H9 (cell line): ENCODE results near the gene CDH4. TPM values are rescaled to one million over a fixed set of nuclear protein-coding genes. Genes with fewer than 3 reads are reported as not detected.
A peak's percentile ranks its signal among the peaks of the same experiment; 100 is the strongest.

Source experiments
- DNase-seq: peaks from one replicate; pipeline ENCODE4 v3.0.0-alpha.2; 2017
- H2AFZ ChIP-seq: one replicate; pipeline ENCODE4 v1.6.1; 2013; ENCODE audit warnings: mild to moderate bottlenecking, low read length, control low read depth, moderate library complexity
- H2AK5ac ChIP-seq: 2 replicates; pipeline ENCODE4 v1.6.1; 2013; ENCODE audit warnings: low read length, control low read depth, mixed read lengths; ENCODE audit not compliant: insufficient read length
- H2BK120ac ChIP-seq: one replicate; pipeline ENCODE4 v1.6.1; 2013; ENCODE audit warnings: low read depth, mild to moderate bottlenecking, low read length, control low read depth, inconsistent platforms; ENCODE audit not compliant: poor library complexity, severe bottlenecking
- H2BK12ac ChIP-seq: 2 replicates; pipeline ENCODE4 v1.6.1; 2013; ENCODE audit warnings: low read length, control low read depth, mixed read lengths, low read depth; ENCODE audit not compliant: insufficient read length
- H2BK15ac ChIP-seq: 2 replicates; pipeline ENCODE4 v1.6.1; 2013; ENCODE audit warnings: low read depth, low read length, control low read depth
- H2BK20ac ChIP-seq: one replicate; pipeline ENCODE4 v1.6.1; 2013; ENCODE audit warnings: low read depth, mild to moderate bottlenecking, low read length, control low read depth, inconsistent platforms; ENCODE audit not compliant: poor library complexity, severe bottlenecking
- H2BK5ac ChIP-seq: 2 replicates; pipeline ENCODE4 v1.6.1; 2013; ENCODE audit warnings: low read length, control low read depth, mixed read lengths; ENCODE audit not compliant: insufficient read length
- H3K14ac ChIP-seq: 2 replicates; pipeline ENCODE4 v1.6.1; 2013; ENCODE audit warnings: low read length, control low read depth; ENCODE audit not compliant: insufficient read depth
- H3K18ac ChIP-seq: 2 replicates; pipeline ENCODE4 v1.6.1; 2013; ENCODE audit warnings: low read depth, mild to moderate bottlenecking, mixed read lengths, low read length, control low read depth; ENCODE audit not compliant: insufficient read length
- H3K23ac ChIP-seq: 2 replicates; pipeline ENCODE4 v1.6.1; 2013; ENCODE audit warnings: low read length, control low read depth, mixed read lengths, low read depth; ENCODE audit not compliant: insufficient read length
- H3K23me2 ChIP-seq: 2 replicates; pipeline ENCODE4 v1.6.1; 2013; ENCODE audit warnings: low read depth, mild to moderate bottlenecking, mixed read lengths, low read length, control low read depth; ENCODE audit not compliant: insufficient read length, poor library complexity, severe bottlenecking
- H3K27ac ChIP-seq: 2 replicates; pipeline ENCODE4 v1.5.1; 2013; ENCODE audit warnings: low read length, control low read depth, mixed read lengths, low read depth; ENCODE audit not compliant: insufficient read length
- H3K27me3 ChIP-seq: 2 replicates; pipeline ENCODE4 v1.6.1; 2013; ENCODE audit warnings: low read length, control low read depth, inconsistent platforms; ENCODE audit not compliant: insufficient read depth
- H3K4ac ChIP-seq: 2 replicates; pipeline ENCODE4 v1.6.1; 2013; ENCODE audit warnings: low read depth, mild to moderate bottlenecking, control low read depth, inconsistent platforms, low read length, moderate library complexity
- H3K4me1 ChIP-seq: 2 replicates; pipeline ENCODE4 v1.6.1; 2013; ENCODE audit warnings: low read length, control low read depth, inconsistent platforms; ENCODE audit not compliant: insufficient read depth
- H3K4me2 ChIP-seq: 2 replicates; pipeline ENCODE4 v1.6.1; 2013; ENCODE audit warnings: low read length, control low read depth, mixed read lengths; ENCODE audit not compliant: insufficient read length, insufficient read depth
- H3K56ac ChIP-seq: 2 replicates; pipeline ENCODE4 v1.6.1; 2013; ENCODE audit warnings: low read depth, mild to moderate bottlenecking, mixed read lengths, low read length, control low read depth; ENCODE audit not compliant: insufficient read length
- H3K79me1 ChIP-seq: 2 replicates; pipeline ENCODE4 v1.6.1; 2013; ENCODE audit warnings: low read depth, mild to moderate bottlenecking, moderate library complexity, low read length, control low read depth, inconsistent platforms; ENCODE audit not compliant: insufficient read depth, poor library complexity, severe bottlenecking
- H3K79me2 ChIP-seq: 2 replicates; pipeline ENCODE4 v1.6.1; 2013; ENCODE audit warnings: low read length, control low read depth, inconsistent platforms; ENCODE audit not compliant: insufficient read depth
- H3K9ac ChIP-seq: 2 replicates; pipeline ENCODE4 v1.6.1; 2013; ENCODE audit warnings: low read length, control low read depth, mixed read lengths; ENCODE audit not compliant: insufficient read length; ENCODE audit errors: extremely low read depth
- H3K9me3 ChIP-seq: one replicate; pipeline ENCODE4 v1.6.1; 2013; ENCODE audit warnings: low read depth, low read length, inconsistent platforms; ENCODE audit not compliant: control insufficient read depth
- H3T11ph ChIP-seq: one replicate; pipeline ENCODE4 v1.6.1; 2013; ENCODE audit warnings: mild to moderate bottlenecking, low read length, control low read depth, inconsistent platforms
- H4K20me1 ChIP-seq: one replicate; pipeline ENCODE4 v1.6.1; 2013; ENCODE audit not compliant: control insufficient read depth, insufficient read length, insufficient read depth
- H4K5ac ChIP-seq: 2 replicates; pipeline ENCODE4 v1.6.1; 2013; ENCODE audit warnings: low read depth, mild to moderate bottlenecking, mixed read lengths, low read length, control low read depth; ENCODE audit not compliant: insufficient read length
- H4K8ac ChIP-seq: replicated peaks from 2 replicates; pipeline ENCODE4 v1.6.1; 2013; ENCODE audit warnings: low read length, control low read depth, mixed read lengths, low read depth; ENCODE audit not compliant: insufficient read length
- H4K91ac ChIP-seq: 2 replicates; pipeline ENCODE4 v1.6.1; 2013; ENCODE audit warnings: low read depth, mild to moderate bottlenecking, moderate library complexity, mixed read lengths, low read length, control low read depth; ENCODE audit not compliant: insufficient read length
- H3K27ac Mint-ChIP-seq, 3 experiments: 2 replicates in 2 of 3; 3 replicates in 1 of 3; pipeline ENCODE4 v1.8.0; 2020 to 2021; ENCODE audit warnings: mixed read lengths in 3 of 3, mild to moderate bottlenecking in 1 of 3, moderate library complexity in 1 of 3
- H3K27me3 Mint-ChIP-seq: 2 replicates; pipeline ENCODE4 v1.8.0; 2021; ENCODE audit warnings: low read depth, mild to moderate bottlenecking, moderate library complexity, mixed read lengths
- H3K36me3 Mint-ChIP-seq, 3 experiments: 2 replicates in 2 of 3; 3 replicates in 1 of 3; pipeline ENCODE4 v1.8.0; 2020 to 2021; ENCODE audit warnings: low read depth in 3 of 3, mixed read lengths in 3 of 3; ENCODE audit not compliant: insufficient read depth in 1 of 3
- H3K4me1 Mint-ChIP-seq, 2 experiments: 2 replicates each; pipeline ENCODE4 v1.8.0; 2020; ENCODE audit warnings: mixed read lengths in 2 of 2
- H3K4me3 Mint-ChIP-seq, 2 experiments: 2 replicates in 1 of 2; 3 replicates in 1 of 2; pipeline ENCODE4 v1.8.0; 2020 to 2021; ENCODE audit warnings: mild to moderate bottlenecking in 2 of 2, mixed read lengths in 2 of 2, moderate library complexity in 1 of 2
- H3K9me3 Mint-ChIP-seq, 2 experiments: 2 replicates in 1 of 2; 3 replicates in 1 of 2; pipeline ENCODE4 v1.8.0; 2020; ENCODE audit warnings: mild to moderate bottlenecking in 2 of 2, mixed read lengths in 2 of 2, moderate library complexity in 1 of 2
- WGBS: extraction: QIAGEN DNeasy Blood & Tissue Kit; methylation state at CpG from one replicate; pipeline ENCODE4 v1.1.7; 2013; ENCODE audit warnings: missing lambda C conversion rate, low lambda C conversion rate, mixed read lengths; ENCODE audit not compliant: insufficient read length; ENCODE audit errors: extremely low coverage; 5-methylcytosine and 5-hydroxymethylcytosine counted together
- total RNA-seq: library from RNA; stranded (reverse); gene quantifications from 2 replicates; pipeline ENCODE4 v1.2.1, GENCODE V29; 2021
- TF ChIP-seq, protein P1 (sequence below): fragments of 200-600 bp; sonication (generic); conservative IDR thresholded peaks from 3 replicates; pipeline ENCODE4 v1.8.0; 2021; ENCODE audit warnings: antibody characterized with exemption, mild to moderate bottlenecking

Gene CDH4
- total RNA-seq, 1 experiment from 2014 or later: 3.0 TPM

DNA sequence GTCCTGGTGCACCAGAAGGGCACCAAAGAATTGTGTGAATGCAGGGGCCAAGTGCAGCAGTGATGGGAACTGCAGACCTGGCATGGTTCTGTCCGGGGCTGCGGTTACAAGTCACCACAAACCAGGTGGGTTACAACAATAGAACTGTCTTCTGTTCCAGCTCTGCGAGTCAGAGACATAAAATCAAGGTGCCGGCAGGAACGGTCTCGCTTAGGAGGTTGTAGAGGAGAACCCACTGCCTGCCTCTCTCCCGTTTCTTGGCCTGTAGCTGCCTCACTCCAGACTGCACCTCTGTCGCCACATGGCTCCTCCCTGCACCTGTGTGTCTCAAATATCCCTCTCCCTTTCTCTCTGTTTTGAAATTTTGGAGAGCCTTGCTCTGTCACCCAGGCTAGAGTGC, 670.4 kb downstream of the CDH4 start:
- Histone ChIP-seq H3K4me1 (no peaks in the 10 kb centered on the region), H2BK15ac (no peak overlapping the region), H4K8ac (no peak overlapping the region), H3K9ac (no peak overlapping the region), H3K4ac (no peak overlapping the region), H4K20me1 (no peaks in the 10 kb centered on the region), H3K56ac (no peak overlapping the region), H3K79me1 (no peaks in the 10 kb centered on the region), H3K9me3 (no peaks in the 10 kb centered on the region), H2AFZ (no peak overlapping the region), H3K27ac (no peak overlapping the region), H2BK120ac (no peak overlapping the region), H2AK5ac (no peak overlapping the region), H3K27me3 (no peaks in the 10 kb centered on the region; the same call in 1 of the 2 replicates), H4K5ac (no peak overlapping the region), H4K91ac (no peak overlapping the region), H3K4me2 (no peak overlapping the region), H2BK20ac (no peak overlapping the region), H3K23ac (no peak overlapping the region), H3K79me2 (no peaks in the 10 kb centered on the region), H3T11ph (no peak overlapping the region), H3K18ac (no peak overlapping the region), H3K23me2 (no peaks in the 10 kb centered on the region), H2BK5ac (no peak overlapping the region), H3K14ac (no peak overlapping the region), H2BK12ac (no peak overlapping the region)
- Mint-ChIP-seq H3K27ac (peak overlapping the region in 1 of 3 experiments; percentile 70; a peak in 1 of 7 replicates), H3K36me3 (no peaks in the 10 kb centered on the region), H3K4me1 (no peaks in the 10 kb centered on the region), H3K27me3 (peaks cover 3% of the 10 kb centered on the region), H3K4me3 (no peak overlapping the region), H3K9me3 (no peaks in the 10 kb centered on the region; a peak in 1 of 5 replicates)
- no CpG with 5 or more reads among the region's 8 CpGs for WGBS
- TF ChIP-seq, protein P1, sequence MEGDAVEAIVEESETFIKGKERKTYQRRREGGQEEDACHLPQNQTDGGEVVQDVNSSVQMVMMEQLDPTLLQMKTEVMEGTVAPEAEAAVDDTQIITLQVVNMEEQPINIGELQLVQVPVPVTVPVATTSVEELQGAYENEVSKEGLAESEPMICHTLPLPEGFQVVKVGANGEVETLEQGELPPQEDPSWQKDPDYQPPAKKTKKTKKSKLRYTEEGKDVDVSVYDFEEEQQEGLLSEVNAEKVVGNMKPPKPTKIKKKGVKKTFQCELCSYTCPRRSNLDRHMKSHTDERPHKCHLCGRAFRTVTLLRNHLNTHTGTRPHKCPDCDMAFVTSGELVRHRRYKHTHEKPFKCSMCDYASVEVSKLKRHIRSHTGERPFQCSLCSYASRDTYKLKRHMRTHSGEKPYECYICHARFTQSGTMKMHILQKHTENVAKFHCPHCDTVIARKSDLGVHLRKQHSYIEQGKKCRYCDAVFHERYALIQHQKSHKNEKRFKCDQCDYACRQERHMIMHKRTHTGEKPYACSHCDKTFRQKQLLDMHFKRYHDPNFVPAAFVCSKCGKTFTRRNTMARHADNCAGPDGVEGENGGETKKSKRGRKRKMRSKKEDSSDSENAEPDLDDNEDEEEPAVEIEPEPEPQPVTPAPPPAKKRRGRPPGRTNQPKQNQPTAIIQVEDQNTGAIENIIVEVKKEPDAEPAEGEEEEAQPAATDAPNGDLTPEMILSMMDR: no peak
- no peak for DNase-seq
